A172 (cell line): ENCODE results near the gene KRTAP20-1. TPM values are rescaled to one million over a fixed set of nuclear protein-coding genes. Genes with fewer than 3 reads are reported as not detected.

ENCODE experiments used
- DNase-seq: peaks from one replicate; pipeline ENCODE4 v3.0.0-alpha.2; 2015; ENCODE audit warnings: low spot score
- total RNA-seq: library from RNA; depleted of rRNA; stranded (reverse); fragments of >200 nt; shearing (Covaris generic); gene quantifications from 2 replicates; pipeline ENCODE4 v1.2.3, GENCODE V29; 2014; rRNA removed

Gene KRTAP20-1
- total RNA-seq = not detected in 2 replicates

GRCh38 chr21:30616125-30616524 is at the start of gene KRTAP20-1:
Gene KRTAP20-1, plus strand, starts transcription at chr21:30616425. Its CDS starts 30 bp downstream, at chr21:30616455.
- no peak for DNase-seq

DNA sequence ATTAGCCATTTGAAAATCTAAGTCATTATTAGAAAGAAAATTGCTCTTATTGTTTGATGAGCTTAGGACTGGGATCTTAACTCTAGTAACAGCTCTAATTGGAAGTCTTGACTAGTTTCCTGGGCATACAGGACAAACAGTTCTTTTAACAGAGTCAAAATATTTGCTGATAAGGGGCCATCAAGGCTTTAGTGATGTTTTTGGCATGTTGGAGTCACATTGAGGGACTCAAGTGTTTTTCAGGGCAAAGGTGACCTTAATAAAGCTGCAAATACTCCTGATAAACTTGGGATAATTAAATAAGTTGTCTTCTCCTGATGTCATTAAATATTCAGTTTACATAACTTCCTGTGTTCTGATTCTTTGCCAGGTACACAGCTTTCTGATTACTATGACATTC is 48.6 kb upstream of the KRTAP20-1 start:
- no peak for DNase-seq

- no peak for DNase-seq
These were observed 38.5 kb upstream of the KRTAP20-1 start for GRCh38 chr21:30577766-30578165.

GRCh38 chr21:30579346-30579745 is 36.9 kb upstream of the KRTAP20-1 start:
- no peak for DNase-seq

- no peak for DNase-seq
These were observed 36.1 kb upstream of the KRTAP20-1 start for GRCh38 chr21:30580132-30580531.

GRCh38 chr21:30582870-30583269 is 33.4 kb upstream of the KRTAP20-1 start:
- DNase-seq = no peak

- no peak for DNase-seq
These were observed 25.9 kb upstream of the KRTAP20-1 start, which contains the start of gene KRTAP22-2 for GRCh38 chr21:30590297-30590696. Gene KRTAP22-2, minus strand, starts transcription at chr21:30590397.

DNA sequence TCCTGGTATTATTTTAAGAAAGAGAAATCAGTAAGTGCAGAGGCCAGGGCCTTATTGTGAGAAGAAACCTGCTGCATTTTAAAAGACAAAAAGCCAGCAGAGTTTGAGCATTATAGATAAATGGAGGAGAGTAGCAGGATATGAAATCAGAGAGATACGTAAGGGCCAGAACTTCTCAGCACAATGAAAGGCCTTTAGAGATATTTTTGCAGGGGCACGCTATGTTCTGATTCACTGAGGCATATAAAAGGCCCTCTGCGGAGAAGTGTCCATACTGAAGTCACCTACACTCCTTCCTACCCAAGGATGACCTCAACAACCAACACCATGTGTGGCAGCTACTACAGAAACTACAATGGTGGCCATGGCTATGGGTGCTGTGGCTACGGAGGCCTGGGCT is 24.1 kb upstream of the KRTAP20-1 start, which contains the start of gene KRTAP6-3:
KRTAP6-3 (plus strand) TSS at position 301 of the 400 bp plus-strand sequence; CDS start at position 307, 6 bp downstream.
- DNase-seq = no peak

- no peak for DNase-seq
These were observed 17.4 kb upstream of the KRTAP20-1 start, which contains the start of gene KRTAP6-2 for GRCh38 chr21:30598802-30599201. Gene KRTAP6-2, minus strand, starts transcription at chr21:30598902. Its CDS starts 28 bp downstream, at chr21:30598874.

DNA sequence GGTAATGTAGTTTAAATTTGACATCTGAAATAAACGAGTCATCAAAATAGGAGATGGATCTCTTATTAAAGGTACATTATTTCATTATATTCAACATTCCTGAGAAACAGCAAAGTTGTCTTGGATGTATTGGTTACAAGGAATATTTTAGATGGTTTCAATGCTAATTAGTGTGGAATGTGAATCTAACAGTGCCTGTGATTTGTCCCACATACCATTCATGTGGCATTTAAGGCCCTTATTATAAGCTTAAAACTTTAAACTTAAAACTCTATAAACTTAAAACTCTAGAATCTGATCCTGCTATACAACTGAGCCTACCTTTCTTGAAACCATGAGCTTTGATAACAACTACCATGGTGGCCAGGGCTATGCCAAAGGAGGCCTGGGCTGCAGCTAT is 15.4 kb upstream of the KRTAP20-1 start, which contains the start of gene KRTAP22-1:
KRTAP22-1 (plus strand) TSS at position 301 of the 400 bp plus-strand sequence.
- DNase-seq = no peak

DNA sequence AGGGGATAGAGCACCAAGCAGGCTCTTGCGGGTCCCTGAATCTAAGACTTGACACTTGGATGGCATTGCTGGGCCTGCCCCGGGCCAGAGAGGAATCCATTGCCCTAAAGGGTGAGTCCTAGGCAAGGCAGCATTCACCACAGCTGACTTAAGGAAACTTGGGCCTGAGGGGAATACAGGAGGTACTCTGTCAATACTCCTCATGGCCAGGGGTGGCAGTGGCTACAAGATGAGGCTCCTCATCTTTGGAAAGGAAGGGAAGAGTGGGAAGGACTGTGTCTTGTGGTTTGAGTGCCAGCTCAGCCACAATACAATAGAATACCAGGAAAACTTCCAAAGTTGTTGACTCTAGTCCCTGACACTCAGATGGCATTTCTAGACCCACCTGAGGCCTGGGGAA is 10.3 kb upstream of the KRTAP20-1 start:
- DNase-seq = no peak

- no peak for DNase-seq
These were observed 4.1 kb upstream of the KRTAP20-1 start for GRCh38 chr21:30612132-30612531.

DNA sequence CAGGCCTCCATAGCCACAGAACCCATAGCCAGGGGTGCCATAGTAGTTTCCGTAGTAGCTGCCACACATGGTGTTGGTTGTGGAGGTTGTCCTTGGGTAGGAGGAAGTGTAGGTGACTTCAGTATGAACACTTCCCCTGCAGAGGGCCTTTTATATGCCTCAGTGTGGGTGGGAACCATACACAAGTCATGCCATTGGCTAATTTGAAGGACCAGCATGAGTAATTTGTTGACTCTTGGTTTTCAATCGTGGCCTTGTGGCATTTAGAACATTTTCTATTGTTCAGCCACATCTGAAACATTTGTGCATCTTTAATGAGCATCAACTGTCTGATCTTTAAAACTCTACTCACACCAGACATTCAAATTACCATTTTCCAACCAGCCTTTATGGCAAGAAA is 2.4 kb upstream of the KRTAP20-1 start, which contains the start of gene KRTAP6-1:
KRTAP6-1 (minus strand) TSS at position 95 of the 400 bp plus-strand sequence; CDS start at position 69, 26 bp downstream.
- DNase-seq = no peak

GRCh38 chr21:30615199-30615598 is 1.0 kb upstream of the KRTAP20-1 start:
- DNase-seq = no peak

- no peak for DNase-seq
These were observed 3.9 kb downstream of the KRTAP20-1 start for GRCh38 chr21:30620080-30620479.

DNA sequence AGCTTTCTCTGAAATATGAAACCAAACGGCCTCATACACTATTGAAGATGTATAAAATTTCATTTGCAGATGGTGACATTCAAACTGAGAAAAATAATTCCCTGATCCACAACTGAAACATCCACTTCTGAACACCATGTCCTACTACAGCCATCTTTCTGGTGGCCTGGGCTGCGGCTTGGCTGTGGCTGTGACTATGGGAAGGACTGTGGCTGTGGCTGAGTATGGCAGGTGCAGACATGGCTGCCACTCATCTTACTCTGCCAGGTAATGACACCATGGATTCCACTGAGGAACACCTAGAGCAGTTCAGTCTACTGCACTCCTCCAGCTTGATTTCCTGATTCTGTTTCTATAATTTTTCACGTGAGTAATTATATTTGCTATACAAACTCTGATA is 4.3 kb downstream of the KRTAP20-1 start, which contains the start of gene KRTAP20-4:
KRTAP20-4 (plus strand) TSS at position 106 of the 400 bp plus-strand sequence.
- no peak for DNase-seq

DNA sequence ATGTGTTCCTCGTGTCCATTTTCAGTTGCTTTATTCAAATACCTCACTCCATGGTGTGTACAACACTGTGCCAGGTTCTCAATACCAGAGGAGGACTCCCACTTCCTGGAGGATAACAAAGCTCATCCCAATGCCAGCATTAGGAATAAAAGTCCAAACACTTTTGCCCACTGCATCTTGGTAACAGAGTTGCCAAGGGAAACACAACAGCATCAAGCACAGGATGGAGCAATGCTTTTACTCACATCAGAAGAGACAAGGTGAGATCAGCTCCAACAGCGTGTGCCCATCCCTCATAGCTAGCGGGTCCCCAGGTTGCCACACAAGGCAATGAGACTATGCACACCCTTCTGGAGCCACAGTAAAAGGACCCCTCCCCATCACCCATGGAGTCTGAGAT is 7.1 kb downstream of the KRTAP20-1 start:
- no peak for DNase-seq

DNA sequence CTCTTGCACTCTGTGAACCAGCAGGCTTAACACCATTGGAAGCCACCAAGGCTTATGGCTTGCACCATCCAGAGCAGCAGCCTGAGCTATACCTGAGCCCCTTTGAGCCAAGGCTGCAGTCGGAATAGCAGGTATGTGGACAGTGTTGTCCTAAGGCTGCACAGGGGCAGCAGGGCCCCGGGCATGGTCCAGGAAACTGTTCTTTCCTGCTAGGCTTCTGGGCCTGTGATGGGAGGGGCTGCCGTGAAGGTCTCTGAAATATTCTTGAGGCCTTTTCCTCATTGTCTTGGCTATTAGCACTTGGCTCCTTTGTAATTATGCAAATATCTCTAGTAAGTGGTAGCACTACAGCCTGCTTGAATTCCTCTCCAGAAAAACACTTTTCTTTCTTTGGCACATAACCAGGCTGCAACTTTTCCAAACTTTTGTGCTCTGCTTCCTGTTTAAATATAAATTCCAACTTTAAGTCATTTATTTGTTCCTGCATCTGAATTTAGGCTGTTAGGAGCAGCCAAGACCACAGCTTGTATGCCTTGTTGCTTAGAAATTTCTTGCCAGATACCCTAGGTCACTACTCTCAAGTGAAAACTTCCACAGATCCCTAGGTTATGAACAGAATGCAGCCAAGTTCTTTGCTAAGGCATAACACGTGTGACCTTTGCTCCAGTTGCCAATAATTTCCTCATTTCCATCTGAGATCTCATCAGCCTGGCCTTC is 9.4 kb downstream of the KRTAP20-1 start:
- no peak for DNase-seq

DNA sequence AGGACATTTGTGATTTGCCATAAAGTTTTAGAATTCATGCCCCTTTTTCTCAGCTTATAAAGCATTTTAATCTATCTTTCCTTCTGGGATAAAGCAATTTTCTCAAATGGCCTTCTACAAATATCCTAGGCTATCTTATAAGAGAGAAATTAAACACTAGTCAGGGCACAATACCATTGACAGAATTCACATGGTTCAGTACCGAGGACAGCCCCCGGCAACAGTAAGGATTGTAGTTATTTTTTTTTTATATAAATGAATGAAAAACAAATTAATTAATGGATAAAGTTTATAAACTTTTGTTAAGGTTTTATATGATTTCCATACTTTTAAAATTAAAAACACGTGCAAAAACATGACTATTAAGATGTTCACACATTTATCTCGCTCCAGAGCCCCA is 11.9 kb downstream of the KRTAP20-1 start:
- DNase-seq = no peak

DNA sequence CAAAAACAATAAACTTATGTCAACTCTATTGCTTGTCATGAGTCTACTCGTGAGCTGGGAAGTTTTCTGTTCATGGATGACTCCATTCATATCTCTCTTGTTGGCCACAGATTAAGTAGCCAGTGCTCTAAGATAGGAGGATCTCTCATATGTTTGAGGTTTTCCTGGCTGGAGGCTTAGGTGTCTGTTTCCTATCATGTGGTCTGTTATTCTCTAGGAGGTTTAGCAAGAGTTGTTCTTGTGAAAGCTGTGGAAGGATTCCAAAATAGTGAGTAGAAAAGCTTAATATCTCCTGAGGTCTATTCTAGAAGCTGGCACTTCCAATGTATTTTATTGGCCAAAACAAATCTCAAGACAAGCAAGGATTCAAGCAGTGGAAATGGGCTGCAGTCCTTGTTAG is 13.0 kb downstream of the KRTAP20-1 start:
- DNase-seq = no peak

GRCh38 chr21:30634906-30635305 is 18.7 kb downstream of the KRTAP20-1 start, which contains the start of gene KRTAP20-2:
Gene KRTAP20-2, plus strand, starts transcription at chr21:30635206. Its CDS starts 58 bp downstream, at chr21:30635264.
- no peak for DNase-seq

DNA sequence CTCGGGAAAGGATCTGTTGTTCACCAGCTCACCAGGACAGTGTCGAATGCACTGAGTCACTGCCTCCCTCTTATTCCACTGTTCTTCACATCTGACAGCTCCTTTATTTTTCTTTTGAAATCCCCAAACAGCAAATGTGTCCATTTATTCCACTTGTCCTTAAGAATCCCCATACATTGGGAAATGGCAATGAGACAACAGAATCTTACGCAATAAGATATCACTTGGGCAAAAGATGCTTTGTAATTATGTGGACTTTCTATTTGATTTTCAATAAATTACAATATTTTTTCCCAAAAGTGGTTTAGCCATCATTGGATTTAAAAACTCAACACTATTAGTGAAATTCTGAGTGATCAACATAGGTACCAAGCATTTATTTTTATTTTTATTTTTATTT is 22.5 kb downstream of the KRTAP20-1 start:
- DNase-seq = no peak

DNA sequence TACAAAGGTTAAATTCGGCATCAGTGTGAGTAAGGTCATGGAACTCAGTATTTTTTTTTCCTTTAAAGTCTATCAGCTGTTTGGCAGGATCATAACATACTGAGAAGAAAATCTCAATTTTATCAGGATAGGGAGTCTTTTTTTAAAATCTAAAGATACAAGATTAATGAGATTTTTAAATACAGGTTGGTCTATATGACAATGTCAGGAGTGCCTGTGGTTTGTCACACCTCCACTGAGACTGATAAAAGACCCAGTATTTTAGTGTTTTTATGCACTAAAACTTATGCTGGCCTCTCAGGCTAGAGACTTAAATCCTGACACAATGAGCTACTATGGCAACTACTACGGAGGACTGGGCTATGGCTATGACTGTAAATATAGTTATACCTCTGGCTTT is 26.3 kb downstream of the KRTAP20-1 start, which contains the start of gene KRTAP20-3:
KRTAP20-3 (plus strand) TSS at position 301 of the 400 bp plus-strand sequence.
- DNase-seq = no peak
